GM10847 (cell line): ENCODE measurements around the gene RRN3.

Source experiments
- POLR2A ChIP-seq: IDR thresholded peaks from 2 replicates; pipeline ENCODE4 v1.6.1; 2011; ENCODE audit not compliant: insufficient read length; ENCODE audit errors: extremely low read depth

RRN3 gene

GRCh38 chr16:15093955-15094827, at the start of gene RRN3:
RRN3 (minus strand) TSS chr16:15094272; CDS start chr16:15094233, 39 bp downstream.
- peak; percentile 78 for TF ChIP-seq POLR2A

GRCh38 chr16:15141586-15141985, 47.5 kb upstream of the RRN3 start:
- no peak for TF ChIP-seq POLR2A

GRCh38 chr16:15073101-15073500, 21.0 kb downstream of the RRN3 start:
- TF ChIP-seq POLR2A: no peak

GRCh38 chr16:15059324-15059723, 34.7 kb downstream of the RRN3 start:
- TF ChIP-seq POLR2A: no peak

- TF ChIP-seq POLR2A: no peak
Observed at GRCh38 chr16:15057681-15058417, 36.2 kb downstream of the RRN3 start.

- TF ChIP-seq POLR2A: peak; percentile 39
Observed at GRCh38 chr16:15055141-15056053, 38.7 kb downstream of the RRN3 start.

GRCh38 chr16:15054357-15055140, 39.5 kb downstream of the RRN3 start:
- TF ChIP-seq POLR2A: no peak

- TF ChIP-seq POLR2A: no peak
Observed at GRCh38 chr16:15053904-15054303, 40.2 kb downstream of the RRN3 start.

GRCh38 chr16:15052747-15053476, 41.2 kb downstream of the RRN3 start:
- no peak for TF ChIP-seq POLR2A

GRCh38 chr16:15051387-15051951, 42.6 kb downstream of the RRN3 start:
- no peak for TF ChIP-seq POLR2A

GRCh38 chr16:15049581-15050180, 44.4 kb downstream of the RRN3 start:
- TF ChIP-seq POLR2A: no peak

- no peak for TF ChIP-seq POLR2A
Observed at GRCh38 chr16:15046692-15047376, 47.2 kb downstream of the RRN3 start.
